Mucosa of stomach (tissue), 1 donor: ENCODE measurements around the gene FOXR1.
"Not testable (repeated sequence)": the region's sequence is repeated elsewhere in the genome, so short reads cannot be mapped to it uniquely, and the experiment has no call there.

Experiments
- H3K27me3 ChIP-seq: one replicate; pipeline ENCODE4 v1.7.0; 2013; ENCODE audit warnings: mild to moderate bottlenecking, low read length; ENCODE audit not compliant: control insufficient read depth, insufficient read depth
- H3K36me3 ChIP-seq: one replicate; pipeline ENCODE4 v1.7.0; 2013; ENCODE audit warnings: low read length; ENCODE audit not compliant: control insufficient read depth, insufficient read depth
- H3K4me1 ChIP-seq: one replicate; pipeline ENCODE4 v1.7.0; 2013; ENCODE audit warnings: mild to moderate bottlenecking, low read length; ENCODE audit not compliant: control insufficient read depth, insufficient read depth
- H3K4me3 ChIP-seq: one replicate; pipeline ENCODE4 v1.7.0; 2013; ENCODE audit warnings: low read length
- H3K9ac ChIP-seq: one replicate; pipeline ENCODE4 v1.7.0; 2013; ENCODE audit warnings: mild to moderate bottlenecking, low read length, moderate library complexity
- H3K9me3 ChIP-seq: one replicate; pipeline ENCODE4 v1.7.0; 2013; ENCODE audit warnings: mild to moderate bottlenecking, low read length, moderate library complexity; ENCODE audit not compliant: control insufficient read depth
- donor health status: Pancreatic carcinoma.

FOXR1 gene

GRCh38 chr11:119012629-119013170 lies 41.1 kb downstream of the FOXR1 start:
- Histone ChIP-seq H3K4me3 (no peak overlapping the region), H3K9me3 (no peaks in the 10 kb centered on the region), H3K36me3 (peaks cover 16% of the 10 kb centered on the region), H3K9ac (no peak overlapping the region), H3K4me1 (peaks cover 12% of the 10 kb centered on the region), H3K27me3 (no peaks in the 10 kb centered on the region)

GRCh38 chr11:119014209-119014924 lies 42.8 kb downstream of the FOXR1 start:
- Histone ChIP-seq H3K4me3 (no peak overlapping the region), H3K36me3 (peaks cover 14% of the 10 kb centered on the region), H3K4me1 (peaks cover 12% of the 10 kb centered on the region), H3K27me3 (no peaks in the 10 kb centered on the region), H3K9ac (no peak overlapping the region), H3K9me3 (no peaks in the 10 kb centered on the region)

GRCh38 chr11:119015054-119015611 lies 43.6 kb downstream of the FOXR1 start:
- Histone ChIP-seq H3K4me3 (no peak overlapping the region), H3K4me1 (peaks cover 18% of the 10 kb centered on the region), H3K27me3 (no peaks in the 10 kb centered on the region), H3K36me3 (peaks cover 14% of the 10 kb centered on the region), H3K9me3 (no peaks in the 10 kb centered on the region), H3K9ac (no peak overlapping the region)

GRCh38 chr11:119016216-119017009 lies 44.9 kb downstream of the FOXR1 start:
- Histone ChIP-seq H3K4me1 (peaks cover 31% of the 10 kb centered on the region), H3K27me3 (no peaks in the 10 kb centered on the region), H3K36me3 (peaks cover 14% of the 10 kb centered on the region), H3K4me3 (no peak overlapping the region), H3K9ac (peak overlapping the region; percentile 52), H3K9me3 (no peaks in the 10 kb centered on the region)

GRCh38 chr11:119017377-119017776 lies 45.8 kb downstream of the FOXR1 start:
- Histone ChIP-seq H3K4me1 (peaks cover 35% of the 10 kb centered on the region), H3K36me3 (peaks cover 14% of the 10 kb centered on the region), H3K9ac (peak overlapping the region; percentile 97), H3K4me3 (peak overlapping the region; percentile 92)
- not testable (repeated sequence) for H3K27me3 ChIP-seq, H3K9me3 ChIP-seq

GRCh38 chr11:119018074-119018938 lies 46.7 kb downstream of the FOXR1 start, which contains the start of the genes RPS25 and TRAPPC4:
TSS of gene RPS25 (minus strand) at chr11:119018343. CDS start at chr11:119018284, 59 bp downstream.
TSS of gene TRAPPC4 (plus strand) at chr11:119018766. CDS start at chr11:119018796, 30 bp downstream.
- peaks cover 14% of the 10 kb centered on the region for H3K36me3 ChIP-seq
- peak within 1 kb of the TSS; percentile 92 for H3K4me3 ChIP-seq
- peaks cover 35% of the 10 kb centered on the region for H3K4me1 ChIP-seq
- H3K9me3 ChIP-seq: no peaks in the 10 kb centered on the region
- H3K27me3 ChIP-seq: no peaks in the 10 kb centered on the region
- H3K9ac ChIP-seq: peak within 1 kb of the TSS; percentile 97

GRCh38 chr11:119019996-119020395 lies 48.4 kb downstream of the FOXR1 start:
- H3K4me1 ChIP-seq: peaks cover 43% of the 10 kb centered on the region
- peak overlapping the region; percentile 92 for H3K4me3 ChIP-seq
- no peaks in the 10 kb centered on the region for H3K9me3 ChIP-seq
- no peak overlapping the region for H3K9ac ChIP-seq
- H3K36me3 ChIP-seq: peaks cover 8% of the 10 kb centered on the region
- no peaks in the 10 kb centered on the region for H3K27me3 ChIP-seq

- Histone ChIP-seq H3K4me3 (no peak overlapping the region), H3K4me1 (peaks cover 42% of the 10 kb centered on the region), H3K27me3 (no peaks in the 10 kb centered on the region), H3K9ac (no peak overlapping the region), H3K36me3 (no peaks in the 10 kb centered on the region), H3K9me3 (no peaks in the 10 kb centered on the region)
Observed at GRCh38 chr11:119021631-119022030, 50.1 kb downstream of the FOXR1 start.

- no peaks in the 10 kb centered on the region for H3K27me3 ChIP-seq
- no peak overlapping the region for H3K4me3 ChIP-seq
- no peak overlapping the region for H3K9ac ChIP-seq
- no peaks in the 10 kb centered on the region for H3K36me3 ChIP-seq
- H3K4me1 ChIP-seq: peaks cover 54% of the 10 kb centered on the region
- H3K9me3 ChIP-seq: no peaks in the 10 kb centered on the region
Observed at GRCh38 chr11:119023741-119024140, 52.2 kb downstream of the FOXR1 start.

GRCh38 chr11:119024430-119025098 lies 53.0 kb downstream of the FOXR1 start:
- Histone ChIP-seq H3K27me3 (no peaks in the 10 kb centered on the region), H3K4me3 (no peak overlapping the region), H3K36me3 (no peaks in the 10 kb centered on the region), H3K4me1 (peaks cover 62% of the 10 kb centered on the region), H3K9ac (no peak overlapping the region), H3K9me3 (no peaks in the 10 kb centered on the region)

- no peaks in the 10 kb centered on the region for H3K27me3 ChIP-seq
- no peaks in the 10 kb centered on the region for H3K9me3 ChIP-seq
- H3K4me1 ChIP-seq: peaks cover 62% of the 10 kb centered on the region
- no peak overlapping the region for H3K4me3 ChIP-seq
- no peak overlapping the region for H3K9ac ChIP-seq
- no peaks in the 10 kb centered on the region for H3K36me3 ChIP-seq
Observed at GRCh38 chr11:119025099-119025473, 53.5 kb downstream of the FOXR1 start.
